HepG2 (cell line): Measurements from ENCODE around the gene RABL6. TPM values are rescaled to one million over a fixed set of nuclear protein-coding genes. Genes with fewer than 3 reads are reported as not detected.

Experiments used
- ATAC-seq: fragments of 200-7000 bp; cut with Tn5 transposase; 3 replicates; pipeline ENCODE4 v1.9.1; 2020; ENCODE audit warnings: mild to moderate bottlenecking, moderate library complexity
- BruUV-seq: library from RNA; stranded (reverse); fragments of 400-500 nt; replicated peaks from 2 replicates; lab custom pipeline; 2021; lab: Mats Ljungman, UMichigan
- CTCF ChIA-PET: fragments of 300-600 bp; formaldehyde crosslinking; extraction: SDS; loops from one replicate; lab custom pipeline; 2021; ENCODE audit warnings: low total read pairs, inconsistent platforms, low intra/inter-chr PET ratio; lab: Yijun Ruan, JAX
- POLR2A ChIA-PET: fragments of 350-600 bp; sonication (Branson Sonifier 250); formaldehyde crosslinking; loops from one replicate; lab custom pipeline; 2020; ENCODE audit warnings: antibody characterized with exemption, inconsistent platforms; lab: Yijun Ruan, JAX
- DNase-seq: peaks from one replicate; pipeline ENCODE4 v3.0.0-alpha.2; 2015; ENCODE audit warnings: low spot score
- FAIRE-seq: peaks from 3 replicates; lab custom pipeline; 2011; peaks lifted over from hg19 to GRCh38; lab: Jason Lieb, UNC
- H2AFZ ChIP-seq: one replicate; pipeline ENCODE4 v1.6.1; 2011; ENCODE audit warnings: low read length, inconsistent platforms
- H3K27ac ChIP-seq: fragments of 300-600 bp; 3 replicates; pipeline ENCODE4 v1.8.0; 2011; ENCODE audit warnings: mixed run types, mild to moderate bottlenecking, mixed read lengths, low read length, inconsistent platforms; ENCODE audit not compliant: insufficient read depth; ENCODE audit errors: extremely low read length
- H3K27me3 ChIP-seq, 2 experiments: fragments of 200-600 bp in 1 of 2; 2 replicates in 1 of 2; 3 replicates in 1 of 2; pipeline versions ENCODE4 v1.6.0 to v1.8.0; 2011; ENCODE audit warnings: low read length in 2 of 2, mild to moderate bottlenecking in 2 of 2, moderate library complexity in 2 of 2, inconsistent platforms in 1 of 2; ENCODE audit not compliant: insufficient read depth in 2 of 2, control insufficient read depth in 1 of 2
- H3K36me3 ChIP-seq, 2 experiments: fragments of 200-600 bp in 1 of 2; replicated peaks in 1 of 2; 2 replicates in 1 of 2; 3 replicates in 1 of 2; pipeline versions ENCODE4 v1.5.1 to v1.8.0; 2011; ENCODE audit warnings: low read length in 2 of 2, inconsistent platforms in 1 of 2; ENCODE audit not compliant: insufficient read depth in 2 of 2, control insufficient read depth in 1 of 2
- H3K4me1 ChIP-seq: 2 replicates; pipeline ENCODE4 v1.5.1; 2012; ENCODE audit warnings: low read length, inconsistent platforms; ENCODE audit not compliant: insufficient read depth
- H3K4me2 ChIP-seq: 2 replicates; pipeline ENCODE4 v1.6.0; 2011; ENCODE audit warnings: low read depth, low read length, inconsistent platforms
- H3K4me3 ChIP-seq, 3 experiments: fragments of 200-600 bp in 1 of 3; sonication (generic), shearing (Covaris generic) in 1 of 3; replicated peaks in 1 of 3; 2 replicates each; pipeline ENCODE4 v1.5.1; 2011 to 2016; ENCODE audit warnings: low read length in 3 of 3, inconsistent platforms in 2 of 3, low read depth in 2 of 3, mild to moderate bottlenecking in 2 of 3, control low read depth in 1 of 3, mixed read lengths in 1 of 3; ENCODE audit not compliant: insufficient read depth in 1 of 3
- H3K79me2 ChIP-seq: one replicate; pipeline ENCODE4 v1.6.1; 2011; ENCODE audit warnings: low read length, inconsistent platforms; ENCODE audit not compliant: insufficient read depth
- H3K9ac ChIP-seq: 2 replicates; pipeline ENCODE4 v1.6.0; 2011; ENCODE audit warnings: mild to moderate bottlenecking, low read depth, low read length, inconsistent platforms; ENCODE audit not compliant: insufficient read depth
- H3K9me3 ChIP-seq: 2 replicates; pipeline ENCODE4 v1.5.1; 2012; ENCODE audit warnings: mild to moderate bottlenecking, low read length
- H4K20me1 ChIP-seq: 2 replicates; pipeline ENCODE4 v1.6.0; 2011; ENCODE audit warnings: inconsistent platforms, mild to moderate bottlenecking, low read length, moderate library complexity; ENCODE audit not compliant: insufficient read depth
- AGO1 ChIP-seq: fragments of 200-400 bp; formaldehyde crosslinking; IDR thresholded peaks from 2 replicates; pipeline ENCODE4 v1.6.1; 2017; ENCODE audit warnings: mild to moderate bottlenecking, low read depth, low read length, moderate library complexity; ENCODE audit not compliant: poor library complexity, severe bottlenecking
- AGO2 ChIP-seq: fragments of 200-400 bp; formaldehyde crosslinking; optimal IDR thresholded peaks from 2 replicates; pipeline ENCODE3; 2017; ENCODE audit warnings: mild to moderate bottlenecking, low read depth, low read length, moderate library complexity
- BHLHE40 ChIP-seq: IDR thresholded peaks from 2 replicates; pipeline ENCODE4 v1.6.1; 2011; ENCODE audit warnings: low read length, improper control_type of control experiment
- FOXJ3 ChIP-seq: sonication (generic); formaldehyde crosslinking; IDR thresholded peaks from 2 replicates; pipeline ENCODE4 v1.4.0; 2020; ENCODE audit warnings: missing genetic modification reagents, mild to moderate bottlenecking, borderline replicate concordance
- HNRNPLL ChIP-seq: fragments of 200-400 bp; formaldehyde crosslinking; IDR thresholded peaks from 2 replicates; pipeline ENCODE4 v1.6.1; 2017; ENCODE audit warnings: mild to moderate bottlenecking, low read depth, low read length; ENCODE audit not compliant: poor library complexity, severe bottlenecking
- KLF12 ChIP-seq: sonication (generic); formaldehyde crosslinking; IDR thresholded peaks from 2 replicates; pipeline ENCODE4 v1.4.0; 2020; ENCODE audit warnings: missing genetic modification reagents, borderline replicate concordance
- KLF15 ChIP-seq: sonication (generic); formaldehyde crosslinking; IDR thresholded peaks from 2 replicates; pipeline ENCODE4 v1.8.1; 2023; ENCODE audit warnings: borderline replicate concordance, mild to moderate bottlenecking, inconsistent platforms, missing genetic modification reagents, mixed read lengths
- MXI1 ChIP-seq: IDR thresholded peaks from 3 replicates; pipeline ENCODE4 v1.6.1; 2012; ENCODE audit warnings: low read depth, low read length, inconsistent platforms, borderline replicate concordance
- NBN ChIP-seq: fragments of 450-650 bp; conservative IDR thresholded peaks from 2 replicates; pipeline ENCODE4 v1.6.1; 2017
- PITX1 ChIP-seq: sonication (generic); formaldehyde crosslinking; IDR thresholded peaks from 2 replicates; pipeline ENCODE4 v1.5.1; 2020; ENCODE audit warnings: mild to moderate bottlenecking, missing genetic modification reagents
- RFXANK ChIP-seq: IDR thresholded peaks from 2 replicates; pipeline ENCODE4 v1.6.1; 2016
- SMAD3 ChIP-seq: sonication (generic); formaldehyde crosslinking; IDR thresholded peaks from 2 replicates; pipeline ENCODE4 v1.4.0; 2020; ENCODE audit warnings: missing genetic modification reagents
- SPEN ChIP-seq: sonication (generic); formaldehyde crosslinking; IDR thresholded peaks from 2 replicates; pipeline ENCODE4 v1.5.1; 2020; ENCODE audit warnings: low read depth, mild to moderate bottlenecking, missing genetic modification reagents
- SSRP1 ChIP-seq: IDR thresholded peaks from 2 replicates; pipeline ENCODE4 v1.6.1; 2016; ENCODE audit warnings: control low read depth
- TAF15 ChIP-seq: fragments of 200-400 bp; formaldehyde crosslinking; IDR thresholded peaks from one replicate; pipeline ENCODE4 v1.6.1; 2018; ENCODE audit warnings: mild to moderate bottlenecking, low read depth, low read length; ENCODE audit not compliant: poor library complexity, severe bottlenecking
- TBX3 ChIP-seq: fragments of 450-650 bp; IDR thresholded peaks from 2 replicates; pipeline ENCODE4 v1.6.1; 2017; ENCODE audit warnings: antibody characterized with exemption, mild to moderate bottlenecking, inconsistent platforms, borderline replicate concordance
- TMF1 ChIP-seq: sonication (generic); formaldehyde crosslinking; IDR thresholded peaks from 2 replicates; pipeline ENCODE4 v1.8.1; 2022; ENCODE audit warnings: low read depth, missing genetic modification reagents
- ZBTB38 ChIP-seq: sonication (generic); formaldehyde crosslinking; IDR thresholded peaks from 2 replicates; pipeline ENCODE4 v1.5.1; 2020; ENCODE audit warnings: mild to moderate bottlenecking, missing genetic modification reagents
- ZNF263 ChIP-seq: sonication (generic); formaldehyde crosslinking; IDR thresholded peaks from 2 replicates; pipeline ENCODE4 v1.4.0; 2020; ENCODE audit warnings: missing genetic modification reagents
- ZNF775 ChIP-seq: sonication (generic); formaldehyde crosslinking; IDR thresholded peaks from 2 replicates; pipeline ENCODE4 v1.4.0; 2020; ENCODE audit warnings: missing genetic modification reagents, mild to moderate bottlenecking, moderate library complexity, borderline replicate concordance
- WGBS: methylation state at CpG from one replicate; pipeline ENCODE4 v1.1.6; 2017; ENCODE audit warnings: low lambda C conversion rate; 5-methylcytosine and 5-hydroxymethylcytosine counted together
- in situ Hi-C: cut with HindIII; loops from 2 replicates; pipeline ENCODE4 v1.10.0; 2017; ENCODE audit warnings: low pct_unique_long_range_greater_than_20kb; ENCODE audit not compliant: extremely low pct_ligation_motif_present
- intact Hi-C: fragments of 100-400 bp; cut with micrococcal nuclease; formaldehyde crosslinking; loops from one replicate; pipeline ENCODE4 v1.10.0; 2022; ENCODE audit not compliant: unreplicated experiment
- polyA plus RNA-seq, 8 experiments: library from polyadenylated mRNA; depleted of rRNA in 3 of 8; stranded (reverse) in 7 of 8; unstranded in 1 of 8; fragments of >200 nt; fragmentation: Illumina TruSeq in 4 of 8; extraction: Trizol in 4 of 8; gene quantifications; 2 replicates each; pipeline versions ENCODE4 v1.2.1 to v1.2.3, GENCODE V29; 2011 to 2016; ENCODE audit warnings: low read depth in 4 of 8, missing spikeins in 1 of 8, mixed read lengths in 1 of 8; ENCODE audit not compliant: insufficient read depth in 1 of 8
- total RNA-seq, 5 experiments: library from RNA; depleted of rRNA; stranded (reverse); fragments of >200 nt; fragmentation: Illumina TruSeq; extraction: Trizol; gene quantifications; 2 replicates each; pipeline ENCODE4 v1.2.3, GENCODE V29; 2016; ENCODE audit warnings: low read depth in 1 of 5
- TF ChIP-seq, protein P1 (sequence below): sonication (generic); formaldehyde crosslinking; IDR thresholded peaks from 2 replicates; pipeline ENCODE4 v1.4.0; 2020; ENCODE audit warnings: mild to moderate bottlenecking, missing genetic modification reagents
- TF ChIP-seq, protein P2 (sequence below): sonication (generic); formaldehyde crosslinking; IDR thresholded peaks from 2 replicates; pipeline ENCODE4 v1.4.0; 2020; ENCODE audit warnings: missing genetic modification reagents

RABL6 gene
- total and polyA plus RNA-seq, 2 of the 13 experiments (the other 11 are each of a cell fraction or from before 2014, with no cell fraction given), result 81.5 to 125 TPM

DNA sequence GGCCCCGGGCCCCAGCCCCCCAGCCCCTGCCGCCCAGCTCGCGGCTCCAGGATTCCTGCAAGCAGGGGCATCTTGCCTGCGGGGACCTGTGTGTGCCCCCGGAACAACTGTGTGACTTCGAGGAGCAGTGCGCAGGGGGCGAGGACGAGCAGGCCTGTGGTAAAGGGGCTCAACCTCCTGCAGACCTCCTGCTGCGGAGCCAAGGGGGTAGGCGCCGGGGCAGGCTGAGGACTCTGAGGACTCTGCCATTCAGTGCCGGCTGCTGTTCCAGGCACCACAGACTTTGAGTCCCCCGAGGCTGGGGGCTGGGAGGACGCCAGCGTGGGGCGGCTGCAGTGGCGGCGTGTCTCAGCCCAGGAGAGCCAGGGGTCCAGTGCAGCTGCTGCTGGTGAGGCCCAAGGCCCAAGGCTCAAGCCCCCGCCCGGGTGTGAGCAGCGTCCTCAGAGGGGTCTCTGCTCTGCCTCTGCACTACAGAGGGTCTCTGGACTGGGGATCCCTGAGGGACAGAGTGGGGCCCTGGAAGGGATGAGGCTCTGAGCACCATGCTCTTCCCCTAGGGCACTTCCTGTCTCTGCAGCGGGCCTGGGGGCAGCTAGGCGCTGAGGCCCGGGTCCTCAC lies 47.8 kb downstream of the RABL6 start (continued):
- TF ChIP-seq TMF1 (CRISPR knock-in tag), result no peak
- no peak for TF ChIP-seq TAF15
- TF ChIP-seq KLF12, result no peak
- 0 out of 2 replicates have a peak, but pooled peaks have one; percentile 15 for TF ChIP-seq PITX1 (CRISPR knock-in tag)
- no peak for TF ChIP-seq FOXJ3
- TF ChIP-seq BHLHE40, result no peak
- TF ChIP-seq RFXANK (CRISPR knock-in tag), result no peak
- no peak for TF ChIP-seq SMAD3 (CRISPR knock-in tag)
- no peak for TF ChIP-seq TBX3
- TF ChIP-seq ZNF775 (CRISPR knock-in tag), result no peak
- TF ChIP-seq HNRNPLL, result peak; percentile 6
- TF ChIP-seq, protein P1, sequence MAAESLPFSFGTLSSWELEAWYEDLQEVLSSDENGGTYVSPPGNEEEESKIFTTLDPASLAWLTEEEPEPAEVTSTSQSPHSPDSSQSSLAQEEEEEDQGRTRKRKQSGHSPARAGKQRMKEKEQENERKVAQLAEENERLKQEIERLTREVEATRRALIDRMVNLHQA, result no peak
- TF ChIP-seq SSRP1 (CRISPR knock-in tag), result no peak

DNA sequence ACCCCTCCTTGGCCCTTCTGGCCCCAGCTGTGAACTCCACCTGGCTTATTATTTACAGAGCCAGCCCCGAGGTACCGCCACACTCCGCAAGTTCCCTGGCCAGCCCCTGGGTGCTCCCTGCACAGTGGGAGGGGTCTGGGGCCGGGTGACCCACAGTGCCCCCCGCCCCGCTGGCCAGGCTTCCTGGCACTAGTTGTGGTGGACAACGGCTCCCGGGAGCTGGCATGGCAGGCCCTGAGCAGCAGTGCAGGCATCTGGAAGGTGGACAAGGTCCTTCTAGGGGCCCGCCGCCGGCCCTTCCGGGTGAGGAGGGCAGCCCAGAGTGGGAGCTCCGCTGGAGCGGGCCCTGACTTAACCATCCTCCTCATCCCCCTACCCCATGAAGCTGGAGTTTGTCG lies 48.3 kb downstream of the RABL6 start:
- no peak overlapping the region for H3K4me2 ChIP-seq
- in situ Hi-C loops (no loop called here), intact Hi-C loops (no loop called here)
- no peak overlapping the region for H3K4me3 ChIP-seq
- POLR2A ChIA-PET, result interaction anchor here (0.6 to 1.8 kb wide), 4 partner anchors 9 to 92 kb away, joined by 3 to 5 read pairs (median 4); partner anchors contain the start of gene EDF1
- no TSS peak for BruUV-seq
- CTCF ChIA-PET, result no interaction called here
- no peak overlapping the region for H3K9ac ChIP-seq
- no peaks in the 10 kb centered on the region for H3K9me3 ChIP-seq
- H3K4me1 ChIP-seq, result peaks cover 37% of the 10 kb centered on the region
- no peaks in the 10 kb centered on the region for H4K20me1 ChIP-seq
- H3K27me3 ChIP-seq, result no peaks in the 10 kb centered on the region
- DNase-seq (no peak), FAIRE-seq (no peak), ATAC-seq (peak; percentile 2)
- no peaks in the 10 kb centered on the region for H3K79me2 ChIP-seq
- H2AFZ ChIP-seq, result no peak overlapping the region
- H3K27ac ChIP-seq, result peak overlapping the region; percentile 30
- WGBS, result 60% methylated on average over 1 of the region's 15 CpGs
- H3K36me3 ChIP-seq, result peaks cover 8 to 13% of the 10 kb centered on the region in 2 experiments; a peak in 4 of 5 replicates
- TF ChIP-seq ZBTB38 (no peak), KLF15 (CRISPR knock-in tag) (no peak), AGO1 (peak; percentile 29), NBN (no peak), MXI1 (0 out of 3 replicates have a peak, but pooled peaks have one; percentile 4), AGO2 (peak; percentile 72), ZNF263 (0 out of 2 replicates have a peak, but pooled peaks have one; percentile 1), SPEN (CRISPR knock-in tag) (no peak)
- TF ChIP-seq, protein P2, sequence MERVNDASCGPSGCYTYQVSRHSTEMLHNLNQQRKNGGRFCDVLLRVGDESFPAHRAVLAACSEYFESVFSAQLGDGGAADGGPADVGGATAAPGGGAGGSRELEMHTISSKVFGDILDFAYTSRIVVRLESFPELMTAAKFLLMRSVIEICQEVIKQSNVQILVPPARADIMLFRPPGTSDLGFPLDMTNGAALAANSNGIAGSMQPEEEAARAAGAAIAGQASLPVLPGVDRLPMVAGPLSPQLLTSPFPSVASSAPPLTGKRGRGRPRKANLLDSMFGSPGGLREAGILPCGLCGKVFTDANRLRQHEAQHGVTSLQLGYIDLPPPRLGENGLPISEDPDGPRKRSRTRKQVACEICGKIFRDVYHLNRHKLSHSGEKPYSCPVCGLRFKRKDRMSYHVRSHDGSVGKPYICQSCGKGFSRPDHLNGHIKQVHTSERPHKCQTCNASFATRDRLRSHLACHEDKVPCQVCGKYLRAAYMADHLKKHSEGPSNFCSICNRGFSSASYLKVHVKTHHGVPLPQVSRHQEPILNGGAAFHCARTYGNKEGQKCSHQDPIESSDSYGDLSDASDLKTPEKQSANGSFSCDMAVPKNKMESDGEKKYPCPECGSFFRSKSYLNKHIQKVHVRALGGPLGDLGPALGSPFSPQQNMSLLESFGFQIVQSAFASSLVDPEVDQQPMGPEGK (CRISPR knock-in tag), result peak; percentile 50; the same call in 1 of the 2 replicates
